GM12878 (cell line): ENCODE data around the gene VTA1. TPM values are rescaled to one million over a fixed set of nuclear protein-coding genes. Genes with fewer than 3 reads are reported as not detected.

Experiments used
- ATAC-seq: fragments of 200-7000 bp; cut with Tn5 transposase; 3 replicates; pipeline ENCODE4 v1.9.1; 2020; ENCODE audit warnings: mild to moderate bottlenecking, moderate library complexity
- BruUV-seq: library from RNA; stranded (reverse); fragments of 400-500 nt; replicated peaks from 2 replicates; lab custom pipeline; 2021; lab: Mats Ljungman, UMichigan
- CTCF ChIA-PET: fragments of 300-600 bp; sonication (Branson Sonifier 250); formaldehyde crosslinking; extraction: SDS; loops from one replicate; lab custom pipeline; 2021; ENCODE audit warnings: inconsistent platforms; lab: Yijun Ruan, JAX
- POLR2A ChIA-PET: fragments of 350-600 bp; formaldehyde crosslinking; extraction: SDS; loops from one replicate; lab custom pipeline; 2021; ENCODE audit warnings: inconsistent platforms; lab: Charles Lee
- RAD21 ChIA-PET: fragments of 300-600 bp; sonication (Branson Sonifier 250); formaldehyde crosslinking; loops from one replicate; lab custom pipeline; 2023; ENCODE audit warnings: antibody characterized with exemption; ENCODE audit not compliant: unreplicated experiment; lab: Charles Lee
- SMC1A ChIA-PET: fragments of 300-600 bp; sonication (Branson Sonifier 250); formaldehyde crosslinking; loops from one replicate; lab custom pipeline; 2023; ENCODE audit not compliant: unreplicated experiment, uncharacterized antibody; lab: Charles Lee
- DNase-seq: peaks from one replicate; pipeline ENCODE4 v3.0.0-alpha.2; 2011; ENCODE audit warnings: low read depth, low spot score
- FAIRE-seq: peaks from 3 replicates; lab custom pipeline; 2011; peaks lifted over from hg19 to GRCh38; lab: Jason Lieb, UNC
- H2AFZ ChIP-seq: 2 replicates; pipeline ENCODE4 v1.6.0; 2011; ENCODE audit warnings: low read depth, low read length, control low read depth; ENCODE audit not compliant: control insufficient read depth
- H3K27ac ChIP-seq: 2 replicates; pipeline ENCODE4 v1.5.1; 2011; ENCODE audit warnings: control low read depth; ENCODE audit not compliant: control insufficient read depth, insufficient read depth
- H3K27me3 ChIP-seq, 2 experiments: replicated peaks in 1 of 2; 2 replicates each; pipeline versions ENCODE4 v1.6.0 to v1.6.1; 2011; ENCODE audit warnings: low read length in 1 of 2; ENCODE audit not compliant: control insufficient read depth in 2 of 2, insufficient read depth in 2 of 2
- H3K36me3 ChIP-seq, 2 experiments: 2 replicates each; pipeline ENCODE4 v1.5.1; 2011; ENCODE audit warnings: low read length in 1 of 2; ENCODE audit not compliant: control insufficient read depth in 2 of 2, insufficient read depth in 2 of 2
- H3K4me1 ChIP-seq: 2 replicates; pipeline ENCODE4 v1.6.1; 2011; ENCODE audit warnings: mild to moderate bottlenecking, low read length, moderate library complexity, mixed read lengths; ENCODE audit not compliant: control insufficient read depth, insufficient read depth
- H3K4me2 ChIP-seq: 2 replicates; pipeline ENCODE4 v1.6.0; 2011; ENCODE audit warnings: control low read depth; ENCODE audit not compliant: control insufficient read depth, insufficient read depth
- H3K4me3 ChIP-seq: fragments of 200-600 bp; sonication (generic); 2 replicates; pipeline ENCODE4 v1.5.1; 2016
- H3K79me2 ChIP-seq: 2 replicates; pipeline ENCODE4 v1.6.0; 2011; ENCODE audit warnings: low read length; ENCODE audit not compliant: control insufficient read depth, insufficient read depth
- H3K9ac ChIP-seq: 2 replicates; pipeline ENCODE4 v1.8.0; 2011; ENCODE audit warnings: low read length, control low read depth, mixed read lengths; ENCODE audit not compliant: control insufficient read depth, insufficient read depth
- H3K9me3 ChIP-seq: replicated peaks from 3 replicates; pipeline ENCODE4 v1.5.1; 2011; ENCODE audit warnings: mild to moderate bottlenecking, low read length; ENCODE audit not compliant: control insufficient read depth, insufficient read depth
- H4K20me1 ChIP-seq: 2 replicates; pipeline ENCODE4 v1.6.0; 2011; ENCODE audit not compliant: control insufficient read depth, insufficient read depth
- CREM ChIP-seq: IDR thresholded peaks from 2 replicates; pipeline ENCODE4 v1.6.1; 2014; ENCODE audit warnings: antibody characterized with exemption, low read depth
- HDGF ChIP-seq: fragments of 450-650 bp; IDR thresholded peaks from 2 replicates; pipeline ENCODE4 v1.6.1; 2016; ENCODE audit warnings: antibody characterized with exemption
- JUND ChIP-seq: IDR thresholded peaks from 2 replicates; pipeline ENCODE4 v1.6.1; 2012; ENCODE audit warnings: low read depth, mild to moderate bottlenecking, low read length, improper control_type of control experiment, moderate library complexity
- KAT2A ChIP-seq: conservative IDR thresholded peaks from 2 replicates; pipeline ENCODE4 v1.6.1; 2011; ENCODE audit warnings: low read depth, low read length; ENCODE audit not compliant: control insufficient read depth
- LARP7 ChIP-seq: fragments of 450-650 bp; IDR thresholded peaks from 2 replicates; pipeline ENCODE4 v1.6.1; 2017; ENCODE audit warnings: mild to moderate bottlenecking
- MLLT1 ChIP-seq: fragments of 450-650 bp; IDR thresholded peaks from 2 replicates; pipeline ENCODE4 v1.6.1; 2016; ENCODE audit warnings: mild to moderate bottlenecking
- MTA2 ChIP-seq: fragments of 450-650 bp; IDR thresholded peaks from 2 replicates; pipeline ENCODE4 v1.6.1; 2016; ENCODE audit warnings: low read depth, mild to moderate bottlenecking, moderate library complexity
- PML ChIP-seq: IDR thresholded peaks from 2 replicates; pipeline ENCODE4 v1.6.1; 2012; ENCODE audit warnings: low read length, inconsistent platforms
- SMARCA5 ChIP-seq: fragments of 450-650 bp; IDR thresholded peaks from 2 replicates; pipeline ENCODE4 v1.6.1; 2017; ENCODE audit warnings: mild to moderate bottlenecking
- WGBS: methylation state at CpG from one replicate; pipeline ENCODE4 v1.1.6; 2016; ENCODE audit warnings: low lambda C conversion rate; ENCODE audit not compliant: insufficient replicate concordance, insufficient coverage; ENCODE audit errors: missing lambda C conversion rate; 5-methylcytosine and 5-hydroxymethylcytosine counted together
- in situ Hi-C: fragments of 300-500 bp; cut with MboI; formaldehyde crosslinking; loops from 9 replicates; pipeline ENCODE4 v1.14.3; 2018; ENCODE audit warnings: mixed read lengths
- intact Hi-C: fragments of 100-400 bp; cut with micrococcal nuclease; formaldehyde crosslinking; loops from one replicate; pipeline ENCODE4 v1.14.2; 2022; ENCODE audit not compliant: unreplicated experiment
- polyA plus RNA-seq, 11 experiments: library from polyadenylated mRNA; depleted of rRNA in 4 of 11; unstranded in 6 of 11; stranded (reverse) in 5 of 11; fragments of >200 nt; fragmentation: Nextera tagmentation in 4 of 11; fragmentation: Illumina TruSeq in 1 of 11; extraction: Ambion mirVana in 4 of 11; extraction: Trizol in 1 of 11; gene quantifications; 1 replicate in 1 of 11; 2 replicates in 10 of 11; pipeline versions ENCODE4 v1.2.1 to v1.2.3, GENCODE V29; 2011 to 2016; ENCODE audit warnings: inconsistent platforms in 2 of 11, missing spikeins in 2 of 11, low read depth in 1 of 11
- total RNA-seq, 4 experiments: library from RNA; depleted of rRNA in 3 of 4; stranded (reverse); fragments of >200 nt in 3 of 4; fragmentation: Illumina TruSeq in 1 of 4; extraction: Trizol in 1 of 4; gene quantifications; 2 replicates each; pipeline versions ENCODE4 v1.2.1 to v1.2.3, GENCODE V29; 2013 to 2021
- TF ChIP-seq, protein P1 (sequence below): fragments of 450-650 bp; IDR thresholded peaks from 2 replicates; pipeline ENCODE4 v1.6.1; 2014; ENCODE audit warnings: mild to moderate bottlenecking
- TF ChIP-seq, protein P2 (sequence below): fragments of 450-650 bp; IDR thresholded peaks from 2 replicates; pipeline ENCODE4 v1.6.1; 2016; ENCODE audit warnings: mild to moderate bottlenecking

The VTA1 gene
- total and polyA plus RNA-seq, 10 of the 15 experiments (the other 5 are each of a cell fraction or from before 2014, with no cell fraction given) = 48.3 to 126 (median 90.7) TPM

DNA sequence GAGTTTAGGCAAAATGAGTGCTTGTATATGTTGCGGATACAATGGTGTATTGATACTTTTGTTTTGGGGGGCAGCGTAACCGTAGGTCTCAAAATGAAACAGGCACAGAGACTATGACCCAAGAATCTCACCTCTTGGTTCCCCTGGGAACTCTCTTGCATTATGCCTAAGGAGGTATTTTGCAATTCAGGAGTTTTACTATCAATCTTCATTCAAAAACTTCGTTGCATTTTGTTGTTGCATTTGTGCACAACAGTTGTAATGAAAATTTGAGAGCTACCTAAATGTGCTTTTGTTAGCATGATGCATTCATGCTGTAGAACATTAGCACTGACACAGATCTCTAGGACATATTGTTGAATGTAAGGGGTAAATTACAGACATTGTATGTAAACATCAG, 18.2 kb downstream of the VTA1 start (continued):
- TF ChIP-seq JUND (no peak), CREM (no peak), MLLT1 (no peak), PML (no peak), HDGF (no peak)
- TF ChIP-seq, protein P1, sequence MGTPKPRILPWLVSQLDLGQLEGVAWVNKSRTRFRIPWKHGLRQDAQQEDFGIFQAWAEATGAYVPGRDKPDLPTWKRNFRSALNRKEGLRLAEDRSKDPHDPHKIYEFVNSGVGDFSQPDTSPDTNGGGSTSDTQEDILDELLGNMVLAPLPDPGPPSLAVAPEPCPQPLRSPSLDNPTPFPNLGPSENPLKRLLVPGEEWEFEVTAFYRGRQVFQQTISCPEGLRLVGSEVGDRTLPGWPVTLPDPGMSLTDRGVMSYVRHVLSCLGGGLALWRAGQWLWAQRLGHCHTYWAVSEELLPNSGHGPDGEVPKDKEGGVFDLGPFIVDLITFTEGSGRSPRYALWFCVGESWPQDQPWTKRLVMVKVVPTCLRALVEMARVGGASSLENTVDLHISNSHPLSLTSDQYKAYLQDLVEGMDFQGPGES = no peak
- TF ChIP-seq, protein P2, sequence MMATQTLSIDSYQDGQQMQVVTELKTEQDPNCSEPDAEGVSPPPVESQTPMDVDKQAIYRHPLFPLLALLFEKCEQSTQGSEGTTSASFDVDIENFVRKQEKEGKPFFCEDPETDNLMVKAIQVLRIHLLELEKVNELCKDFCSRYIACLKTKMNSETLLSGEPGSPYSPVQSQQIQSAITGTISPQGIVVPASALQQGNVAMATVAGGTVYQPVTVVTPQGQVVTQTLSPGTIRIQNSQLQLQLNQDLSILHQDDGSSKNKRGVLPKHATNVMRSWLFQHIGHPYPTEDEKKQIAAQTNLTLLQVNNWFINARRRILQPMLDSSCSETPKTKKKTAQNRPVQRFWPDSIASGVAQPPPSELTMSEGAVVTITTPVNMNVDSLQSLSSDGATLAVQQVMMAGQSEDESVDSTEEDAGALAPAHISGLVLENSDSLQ = no peak

GRCh38 chr6:142167071-142167470, 20.0 kb downstream of the VTA1 start:
- no peak overlapping the region for H3K4me2 ChIP-seq
- DNase-seq = no peak
- no TSS peak for BruUV-seq
- TF ChIP-seq KAT2A = no peak
- TF ChIP-seq LARP7 = no peak
- no peak for TF ChIP-seq MTA2
- no peak for TF ChIP-seq SMARCA5
- TF ChIP-seq, all 136 proteins: peak for 0
- POLR2A ChIA-PET = no interaction called here
- RAD21 ChIA-PET = no interaction called here
- no peaks in the 10 kb centered on the region for H3K4me1 ChIP-seq
- H3K27ac ChIP-seq = no peak overlapping the region
- peaks cover 15% of the 10 kb centered on the region for H3K79me2 ChIP-seq
- intact Hi-C loops (no loop called here), in situ Hi-C loops (no loop called here)
- no peaks in the 10 kb centered on the region for H3K9me3 ChIP-seq
- H3K36me3 ChIP-seq = peaks cover 2 to 4% of the 10 kb centered on the region in 2 experiments
- ATAC-seq (no peak), FAIRE-seq (no peak)
- H3K4me3 ChIP-seq = no peak overlapping the region
- no peak overlapping the region for H2AFZ ChIP-seq
- SMC1A ChIA-PET = interaction anchor here (0.9 kb wide), 1 partner anchor 308 kb away, joined by 3 read pairs; no protein-coding TSS in a partner anchor
- H3K27me3 ChIP-seq = no peaks in the 10 kb centered on the region
- H3K9ac ChIP-seq = no peak overlapping the region
- CTCF ChIA-PET = interaction anchor here (1.0 to 1.6 kb wide), 3 partner anchors 10 to 35 kb away, joined by 3 to 5 read pairs (median 4); no protein-coding TSS in a partner anchor
- 96% methylated on average over 3 of the region's 3 CpGs for WGBS
- H4K20me1 ChIP-seq = no peaks in the 10 kb centered on the region
